ENCODE results near the gene MED13L.

- no peak for TF ChIP-seq EZH2 (IDR thresholded peaks at IDR 0.05; ENCODE audit: borderline replicate concordance, low read length)
- TF ChIP-seq CTCF (conservative IDR thresholded peaks at IDR 0.05 in 1 of 2, IDR thresholded peaks at IDR 0.05 in 1 of 2; ENCODE audit: extremely low read depth in 1 of 2, insufficient read depth in 1 of 2, low read depth in 1 of 2, low read length in 2 of 2), result no peak
Measured at GRCh38 chr12:116222358-116222757, 55.1 kb downstream of the MED13L start.
